RWPE2 (cell line): ENCODE measurements around the gene TMIE.
"Not testable (repeated sequence)": the region's sequence is repeated elsewhere in the genome, so short reads cannot be mapped to it uniquely, and the experiment has no call there.

Source experiments
- ATAC-seq: fragments of 200-7000 bp; cut with Tn5 transposase; 3 replicates; pipeline ENCODE4 v1.9.1; 2021; ENCODE audit warnings: low read depth
- DNase-seq: peaks from one replicate; pipeline ENCODE4 v3.0.0-alpha.2; 2020; ENCODE audit warnings: low spot score
- H3K27ac ChIP-seq: fragments of 450-650 bp; 2 replicates; pipeline ENCODE4 v1.5.1; 2017; ENCODE audit warnings: mild to moderate bottlenecking; ENCODE audit not compliant: poor library complexity, severe bottlenecking
- H3K27me3 ChIP-seq: fragments of 250-450 bp; sonication (Bioruptor Pico); 2 replicates; pipeline ENCODE4 v1.5.1; 2021; ENCODE audit warnings: mild to moderate bottlenecking, moderate library complexity; ENCODE audit not compliant: insufficient read depth, poor library complexity, severe bottlenecking
- H3K36me3 ChIP-seq: fragments of 250-450 bp; sonication (Bioruptor Pico); 2 replicates; pipeline ENCODE4 v1.5.1; 2020; ENCODE audit warnings: low read depth, mild to moderate bottlenecking, moderate library complexity
- H3K4me1 ChIP-seq: fragments of 250-450 bp; sonication (Bioruptor Pico); 2 replicates; pipeline ENCODE4 v1.5.1; 2021; ENCODE audit warnings: mild to moderate bottlenecking, moderate library complexity; ENCODE audit not compliant: insufficient read depth, poor library complexity, severe bottlenecking
- H3K4me3 ChIP-seq: fragments of 250-450 bp; sonication (Bioruptor Pico); 2 replicates; pipeline ENCODE4 v1.5.1; 2021; ENCODE audit warnings: mild to moderate bottlenecking, moderate library complexity; ENCODE audit not compliant: severe bottlenecking
- H3K9me3 ChIP-seq: fragments of 250-450 bp; sonication (Bioruptor Pico); 2 replicates; pipeline ENCODE4 v1.5.1; 2021; ENCODE audit warnings: mild to moderate bottlenecking, moderate library complexity; ENCODE audit not compliant: severe bottlenecking
- TF ChIP-seq, protein P1 (sequence below): fragments of 450-650 bp; IDR thresholded peaks from one replicate; pipeline ENCODE4 v1.5.1; 2017; ENCODE audit warnings: mild to moderate bottlenecking, moderate library complexity; ENCODE audit not compliant: poor library complexity, severe bottlenecking

Gene TMIE

DNA sequence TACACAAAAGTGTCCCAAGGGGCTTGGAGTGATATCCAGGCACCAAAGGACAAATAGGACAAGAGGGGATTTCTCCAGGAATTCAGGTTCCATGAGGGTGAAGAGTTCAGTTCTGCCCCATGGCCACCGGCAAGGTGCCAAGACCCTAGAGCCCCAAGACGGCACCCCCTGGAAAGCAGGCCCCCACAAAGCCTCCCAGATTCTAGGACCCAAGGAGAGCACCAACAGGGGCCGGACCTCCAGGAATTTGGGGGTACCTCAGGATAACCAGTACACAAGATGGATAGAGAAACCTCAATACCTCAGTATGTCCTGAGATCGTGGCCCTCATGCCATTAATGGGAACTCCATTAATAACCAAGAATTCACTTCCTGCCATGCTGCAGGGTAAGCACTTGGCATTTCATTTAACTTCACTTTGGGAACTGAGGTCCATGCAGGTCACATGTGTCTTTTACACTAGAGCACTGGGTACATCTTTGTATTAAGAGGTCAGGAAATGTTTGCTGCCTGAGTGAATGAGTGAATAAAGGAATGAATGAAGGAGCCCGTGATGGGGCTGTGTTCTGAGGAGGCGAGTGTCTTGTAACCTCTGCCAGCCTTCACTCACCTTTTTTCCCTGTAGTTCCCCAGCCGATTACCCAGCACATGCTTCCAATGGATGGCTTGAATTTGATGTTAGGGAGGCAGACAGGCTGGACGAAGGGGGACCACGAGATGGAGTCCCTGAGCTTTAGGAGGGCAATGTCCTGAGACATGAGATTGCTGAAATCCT, 32.0 kb downstream of the TMIE start:
- H3K4me3 ChIP-seq = no peak overlapping the region
- no peaks in the 10 kb centered on the region for H3K4me1 ChIP-seq
- H3K27ac ChIP-seq = no peak overlapping the region
- DNase-seq = no peak
- H3K27me3 ChIP-seq = no peaks in the 10 kb centered on the region
- no peaks in the 10 kb centered on the region for H3K9me3 ChIP-seq
- TF ChIP-seq, protein P1, sequence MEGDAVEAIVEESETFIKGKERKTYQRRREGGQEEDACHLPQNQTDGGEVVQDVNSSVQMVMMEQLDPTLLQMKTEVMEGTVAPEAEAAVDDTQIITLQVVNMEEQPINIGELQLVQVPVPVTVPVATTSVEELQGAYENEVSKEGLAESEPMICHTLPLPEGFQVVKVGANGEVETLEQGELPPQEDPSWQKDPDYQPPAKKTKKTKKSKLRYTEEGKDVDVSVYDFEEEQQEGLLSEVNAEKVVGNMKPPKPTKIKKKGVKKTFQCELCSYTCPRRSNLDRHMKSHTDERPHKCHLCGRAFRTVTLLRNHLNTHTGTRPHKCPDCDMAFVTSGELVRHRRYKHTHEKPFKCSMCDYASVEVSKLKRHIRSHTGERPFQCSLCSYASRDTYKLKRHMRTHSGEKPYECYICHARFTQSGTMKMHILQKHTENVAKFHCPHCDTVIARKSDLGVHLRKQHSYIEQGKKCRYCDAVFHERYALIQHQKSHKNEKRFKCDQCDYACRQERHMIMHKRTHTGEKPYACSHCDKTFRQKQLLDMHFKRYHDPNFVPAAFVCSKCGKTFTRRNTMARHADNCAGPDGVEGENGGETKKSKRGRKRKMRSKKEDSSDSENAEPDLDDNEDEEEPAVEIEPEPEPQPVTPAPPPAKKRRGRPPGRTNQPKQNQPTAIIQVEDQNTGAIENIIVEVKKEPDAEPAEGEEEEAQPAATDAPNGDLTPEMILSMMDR = no peak
- H3K36me3 ChIP-seq = no peaks in the 10 kb centered on the region
- ATAC-seq = no peak; the same call in 2 of the 3 replicates

DNA sequence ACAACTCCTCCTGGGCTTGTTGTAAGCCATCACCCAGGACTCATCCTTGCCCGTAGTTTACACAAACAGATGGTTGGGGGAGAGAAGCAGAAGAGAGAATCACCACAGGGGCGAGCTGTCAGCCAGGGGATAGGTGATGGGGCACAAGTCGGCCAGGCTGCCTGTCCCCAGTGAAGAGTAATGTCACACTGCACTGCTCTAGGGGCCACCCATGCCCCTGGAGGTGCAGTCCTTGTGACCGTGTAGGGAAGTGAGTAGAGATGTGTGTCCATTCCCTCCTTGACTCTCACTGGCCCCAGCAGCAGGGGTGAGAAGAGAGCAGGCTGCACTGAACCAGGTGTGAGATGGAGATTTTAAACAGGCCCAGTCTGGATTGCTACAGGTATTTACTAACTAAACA, 33.6 kb downstream of the TMIE start:
- H3K27ac ChIP-seq = no peak overlapping the region
- no peaks in the 10 kb centered on the region for H3K27me3 ChIP-seq
- H3K36me3 ChIP-seq = no peaks in the 10 kb centered on the region
- no peaks in the 10 kb centered on the region for H3K4me1 ChIP-seq
- no peak overlapping the region for H3K4me3 ChIP-seq
- H3K9me3 ChIP-seq = no peaks in the 10 kb centered on the region
- ATAC-seq (no peak), DNase-seq (no peak)
- TF ChIP-seq, protein P1 = no peak

DNA sequence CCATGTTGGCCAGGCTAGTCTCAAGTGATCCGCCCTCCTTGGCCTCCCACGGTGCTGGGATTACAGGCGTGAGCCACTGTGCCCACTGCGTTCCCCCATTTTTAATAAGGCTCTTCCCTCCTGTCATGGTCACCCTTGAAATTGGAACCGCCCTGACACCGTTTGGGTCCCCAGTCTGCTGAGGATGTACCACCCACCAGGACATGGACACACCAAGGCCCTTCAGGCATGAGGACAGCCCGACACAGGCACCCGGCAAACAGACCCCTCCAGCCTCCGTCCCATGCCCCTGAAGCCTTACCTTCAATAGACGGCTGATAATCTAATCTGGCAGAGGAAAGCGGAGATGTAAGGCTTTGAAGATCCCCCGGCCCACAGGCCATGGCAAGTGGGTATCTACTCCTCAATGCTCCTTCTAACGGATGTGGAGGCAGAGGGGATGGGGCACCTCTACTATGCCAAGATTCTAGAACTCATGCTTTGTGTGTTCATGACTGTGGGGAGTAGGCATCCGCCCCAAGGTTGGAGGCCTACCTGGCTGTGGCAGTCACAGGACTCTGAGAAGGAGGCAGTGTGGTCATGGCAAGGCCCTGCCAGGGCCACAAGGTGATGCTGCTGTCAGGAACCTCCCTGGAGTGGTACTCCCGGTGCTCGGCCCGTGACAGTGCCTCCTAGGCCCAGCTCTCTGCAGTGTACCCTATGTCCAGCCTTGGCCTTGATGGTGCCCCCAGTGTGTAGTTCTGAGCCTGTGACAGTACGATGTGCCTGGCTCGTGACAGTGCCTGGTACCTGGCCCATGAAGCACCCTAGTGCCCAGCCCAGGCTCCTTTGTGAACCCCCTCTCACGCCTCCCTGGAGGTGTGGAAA, 35.0 kb downstream of the TMIE start:
- Histone ChIP-seq H3K4me1 (no peaks in the 10 kb centered on the region), H3K36me3 (no peaks in the 10 kb centered on the region), H3K4me3 (no peak overlapping the region), H3K27ac (no peak overlapping the region), H3K27me3 (no peaks in the 10 kb centered on the region), H3K9me3 (no peaks in the 10 kb centered on the region)
- TF ChIP-seq, protein P1 = no peak
- DNase-seq (no peak), ATAC-seq (no peak)

DNA sequence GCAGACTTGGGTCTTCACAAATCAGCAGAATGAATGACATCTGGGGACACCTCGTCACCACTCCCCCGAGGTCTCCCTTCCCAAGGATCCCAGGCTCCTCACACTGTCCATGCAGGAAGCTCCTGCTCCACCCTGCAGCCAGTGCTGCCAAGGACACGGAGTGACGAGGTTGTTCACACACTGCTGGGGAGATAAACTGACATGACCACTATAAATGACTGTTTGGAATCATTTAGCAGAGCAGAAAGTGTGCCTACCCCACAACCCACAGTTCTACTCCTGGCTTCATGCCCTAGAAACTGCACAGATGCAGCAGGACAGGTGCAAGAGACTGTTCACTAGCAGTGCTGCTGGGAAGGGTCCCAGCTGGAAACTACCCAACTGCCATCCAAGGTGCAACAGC, 36.1 kb downstream of the TMIE start:
- DNase-seq = no peak

DNA sequence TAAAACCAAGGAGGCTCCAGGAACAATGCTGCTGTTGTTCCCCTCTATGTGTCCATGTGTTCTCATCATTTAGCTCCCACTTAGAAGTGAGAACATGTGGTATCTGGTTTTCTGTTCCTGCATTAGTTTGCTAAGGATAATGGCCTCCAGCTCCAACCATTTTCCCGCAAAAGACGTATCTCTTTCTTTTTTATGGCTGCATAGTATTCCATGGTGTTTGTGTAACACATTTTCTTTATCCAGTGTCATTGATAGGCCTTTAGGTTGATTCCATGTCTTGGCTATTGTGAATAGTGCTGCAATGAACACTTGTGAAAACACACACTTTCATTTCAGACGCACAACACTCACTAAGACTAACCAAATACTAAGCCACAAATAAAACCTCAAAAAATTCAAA, 38.4 kb downstream of the TMIE start:
- H3K9me3 ChIP-seq, H3K4me1 ChIP-seq, H3K27me3 ChIP-seq, H3K4me3 ChIP-seq, H3K36me3 ChIP-seq, H3K27ac ChIP-seq, ATAC-seq, DNase-seq: not testable (repeated sequence)

More for the DNA sequence above, 36.1 kb downstream of the TMIE start:
- no peaks in the 10 kb centered on the region for H3K36me3 ChIP-seq
- H3K27ac ChIP-seq = no peak overlapping the region
- ATAC-seq = no peak
- TF ChIP-seq, protein P1 = no peak
- no peaks in the 10 kb centered on the region for H3K27me3 ChIP-seq
- H3K9me3 ChIP-seq = no peaks in the 10 kb centered on the region
- no peak overlapping the region for H3K4me3 ChIP-seq
- no peaks in the 10 kb centered on the region for H3K4me1 ChIP-seq
